ENCODE measurements around the gene KRT35. TPM values are rescaled to one million over a fixed set of nuclear protein-coding genes. Genes with fewer than 3 reads are reported as not detected.

KRT35 gene
- total RNA-seq, 1 donor from 2014 or later: not detected

DNA sequence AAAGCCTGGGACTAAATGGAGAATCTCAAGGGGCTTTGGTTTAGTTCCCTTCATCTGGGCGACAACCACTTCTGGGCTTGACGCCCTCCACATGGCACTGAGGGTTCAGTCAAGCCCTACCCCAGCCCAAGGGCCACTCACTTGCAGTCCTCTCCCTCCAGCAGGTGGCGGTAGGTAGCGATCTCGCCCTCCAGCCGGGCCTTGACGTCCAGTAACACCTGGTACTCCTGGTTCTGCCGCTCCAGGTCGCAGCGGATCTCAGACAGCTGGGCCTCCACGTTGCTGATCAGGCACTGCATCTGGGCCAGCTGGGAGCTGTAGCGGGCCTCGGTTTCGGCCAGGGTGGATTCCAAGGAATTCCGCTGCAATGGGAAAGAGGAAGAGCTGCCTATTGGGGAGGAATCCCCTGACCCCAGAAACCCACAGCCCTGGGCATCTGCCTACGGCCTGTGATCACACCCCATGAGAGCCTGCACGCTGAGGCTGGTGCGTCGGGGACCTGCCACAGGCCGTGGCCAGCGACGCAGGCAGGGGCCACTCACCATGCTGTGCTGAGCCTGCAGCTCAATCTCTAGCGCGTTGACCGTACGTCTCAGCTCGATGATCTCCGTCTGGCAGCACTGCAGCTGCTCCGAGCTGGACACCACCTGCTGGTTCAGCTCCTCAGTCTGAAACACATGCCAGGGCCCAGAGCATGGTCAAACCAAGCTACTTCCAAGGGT, 6.0 kb upstream of the KRT35 start:
- TF ChIP-seq, protein P1, sequence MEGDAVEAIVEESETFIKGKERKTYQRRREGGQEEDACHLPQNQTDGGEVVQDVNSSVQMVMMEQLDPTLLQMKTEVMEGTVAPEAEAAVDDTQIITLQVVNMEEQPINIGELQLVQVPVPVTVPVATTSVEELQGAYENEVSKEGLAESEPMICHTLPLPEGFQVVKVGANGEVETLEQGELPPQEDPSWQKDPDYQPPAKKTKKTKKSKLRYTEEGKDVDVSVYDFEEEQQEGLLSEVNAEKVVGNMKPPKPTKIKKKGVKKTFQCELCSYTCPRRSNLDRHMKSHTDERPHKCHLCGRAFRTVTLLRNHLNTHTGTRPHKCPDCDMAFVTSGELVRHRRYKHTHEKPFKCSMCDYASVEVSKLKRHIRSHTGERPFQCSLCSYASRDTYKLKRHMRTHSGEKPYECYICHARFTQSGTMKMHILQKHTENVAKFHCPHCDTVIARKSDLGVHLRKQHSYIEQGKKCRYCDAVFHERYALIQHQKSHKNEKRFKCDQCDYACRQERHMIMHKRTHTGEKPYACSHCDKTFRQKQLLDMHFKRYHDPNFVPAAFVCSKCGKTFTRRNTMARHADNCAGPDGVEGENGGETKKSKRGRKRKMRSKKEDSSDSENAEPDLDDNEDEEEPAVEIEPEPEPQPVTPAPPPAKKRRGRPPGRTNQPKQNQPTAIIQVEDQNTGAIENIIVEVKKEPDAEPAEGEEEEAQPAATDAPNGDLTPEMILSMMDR (IDR thresholded peaks at IDR 0.05): no peak
- intact Hi-C loops (cut with micrococcal nuclease): loop anchor here (2.0 kb wide), 1 partner anchor 176 kb away; no protein-coding TSS in a partner anchor
- Mint-ChIP-seq H3K36me3 (ENCODE audit: low read depth) (no peaks in the 10 kb centered on the region), H3K27me3 (peaks cover 14% of the 10 kb centered on the region), H3K27ac (no peak overlapping the region), H3K4me1 (no peaks in the 10 kb centered on the region), H3K9me3 (no peaks in the 10 kb centered on the region), H3K4me3 (no peak overlapping the region)
- ATAC-seq (ENCODE audit: low read depth) (no peak), DNase-seq (no peak)
- ChIA-PET CTCF (interaction anchor here (1.3 kb wide), 1 partner anchor 176 kb away, joined by 3 read pairs; no protein-coding TSS in a partner anchor), POLR2A (no interaction called here)

DNA sequence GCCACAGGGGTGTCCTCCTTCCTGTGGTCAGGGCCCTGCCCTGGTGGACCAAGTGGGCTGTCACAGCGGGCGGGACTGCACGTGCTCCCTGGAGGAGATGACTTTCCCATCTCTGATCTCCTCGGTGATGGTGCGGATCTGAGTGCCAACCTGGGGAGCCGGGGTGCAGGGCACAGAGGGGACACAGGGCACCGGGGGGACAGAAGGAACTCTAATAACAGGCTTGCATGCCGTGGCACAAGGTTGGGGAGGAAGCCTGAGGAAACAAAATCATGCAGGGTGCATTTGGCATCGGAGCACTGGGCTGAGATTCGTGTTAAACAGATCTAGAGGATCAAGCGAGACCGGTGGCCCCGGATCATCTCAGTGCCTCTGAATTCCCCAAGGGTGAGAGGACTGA, 5.4 kb upstream of the KRT35 start:
- ChIA-PET POLR2A (no interaction called here), CTCF (interaction anchor here (1.3 kb wide), 1 partner anchor 176 kb away, joined by 3 read pairs; no protein-coding TSS in a partner anchor)
- no peak for ATAC-seq (ENCODE audit: low read depth)
- Mint-ChIP-seq H3K27ac (no peak overlapping the region), H3K9me3 (no peaks in the 10 kb centered on the region), H3K36me3 (ENCODE audit: low read depth) (no peaks in the 10 kb centered on the region), H3K4me1 (no peaks in the 10 kb centered on the region), H3K4me3 (no peak overlapping the region), H3K27me3 (peaks cover 14% of the 10 kb centered on the region)
- TF ChIP-seq, protein P1 (IDR thresholded peaks at IDR 0.05): no peak
- DNase-seq: no peak
- intact Hi-C loops (cut with micrococcal nuclease): loop anchor here (2.0 kb wide), 1 partner anchor 176 kb away; no protein-coding TSS in a partner anchor

DNA sequence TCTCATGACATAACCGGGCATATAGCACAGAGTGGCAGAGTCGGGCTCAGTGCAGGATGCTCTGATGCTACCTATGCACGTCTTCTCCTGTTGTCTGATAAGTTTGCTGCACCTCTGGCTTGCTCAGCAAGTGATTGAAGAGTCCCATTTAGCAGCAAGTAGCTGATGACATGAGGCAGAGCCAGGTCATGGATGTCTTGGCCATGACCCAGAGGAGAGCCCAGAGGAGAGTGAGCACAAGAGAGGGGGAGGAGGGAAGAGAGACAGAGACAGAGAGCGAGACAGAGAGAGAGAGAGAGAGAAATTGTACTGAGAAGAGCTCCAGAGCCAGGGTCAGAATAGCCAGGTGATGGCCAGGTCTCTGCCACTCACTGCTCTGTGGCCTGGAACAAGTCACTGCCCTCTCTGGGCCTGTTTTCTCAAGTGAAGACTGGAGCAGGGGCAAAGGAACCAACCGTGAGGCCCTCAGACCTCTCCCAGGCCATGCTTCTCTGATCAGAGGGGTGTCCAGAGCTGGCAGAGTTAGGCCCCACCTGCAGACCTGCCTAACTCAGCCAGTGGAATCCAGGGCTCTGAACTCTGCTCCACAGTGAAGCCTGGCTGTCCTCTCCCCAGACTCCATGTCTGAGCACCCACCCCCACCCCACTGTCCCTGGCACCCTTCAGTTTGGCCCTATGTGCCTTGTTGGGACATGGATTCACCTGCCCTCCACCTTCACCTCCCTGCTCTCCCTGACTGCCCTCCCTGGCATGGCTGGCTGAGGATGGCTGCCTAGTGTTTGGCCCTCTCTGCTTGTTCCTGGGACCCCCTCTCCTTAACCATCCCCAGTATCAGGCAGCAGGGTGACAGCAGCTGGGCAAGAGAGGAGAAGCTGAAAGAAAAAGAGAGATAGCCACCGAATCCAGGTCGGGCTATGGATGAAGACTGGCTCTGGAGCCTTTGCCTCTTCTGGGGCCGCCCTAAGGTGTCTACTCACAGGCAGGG, 4.3 kb upstream of the KRT35 start:
- H3K36me3 Mint-ChIP-seq (ENCODE audit: low read depth): no peaks in the 10 kb centered on the region
- ATAC-seq (ENCODE audit: low read depth): no peak
- H3K27ac Mint-ChIP-seq: no peak overlapping the region

DNA sequence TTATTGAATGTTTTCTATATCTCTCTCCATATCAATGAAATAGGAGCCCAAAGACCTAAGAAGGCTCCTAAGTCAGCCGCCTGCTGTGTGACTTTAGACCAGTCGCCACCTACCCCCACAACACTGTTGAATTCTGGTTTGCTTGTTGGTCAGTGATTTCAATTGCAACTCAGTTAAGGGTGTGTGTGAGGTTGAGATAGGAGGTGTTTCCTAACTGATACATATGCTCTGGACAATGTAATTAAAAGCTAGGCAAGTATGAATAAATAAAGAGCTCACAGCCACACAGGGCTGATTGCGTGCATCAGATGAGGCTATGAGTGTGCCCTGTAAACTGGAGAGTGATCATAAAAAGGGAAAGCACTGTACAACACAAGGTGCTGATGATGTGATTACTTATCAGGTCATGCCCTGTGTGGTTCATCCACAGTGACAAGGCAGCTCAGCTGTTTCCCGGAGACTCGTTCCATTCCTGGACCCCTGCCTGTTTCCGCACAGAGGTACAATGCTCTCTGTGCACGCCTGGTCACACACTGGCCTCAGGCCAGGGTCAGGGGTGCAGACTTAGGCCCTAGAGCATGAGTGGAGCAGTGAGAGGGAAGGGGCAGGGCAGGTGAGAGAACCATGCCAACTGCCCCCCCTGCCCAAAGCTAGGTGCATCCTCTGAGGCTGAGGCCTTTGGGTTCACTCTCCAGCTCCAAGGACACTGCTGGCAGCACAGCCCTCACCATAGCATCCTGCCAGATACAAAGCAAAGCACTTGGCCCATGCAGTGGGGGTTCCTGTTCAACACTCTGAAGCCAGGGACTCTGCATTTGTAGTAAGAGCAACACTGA, 3.3 kb upstream of the KRT35 start:
- H3K9me3 Mint-ChIP-seq: no peaks in the 10 kb centered on the region
- H3K36me3 Mint-ChIP-seq (ENCODE audit: low read depth): no peaks in the 10 kb centered on the region
- no peak overlapping the region for H3K4me3 Mint-ChIP-seq
- TF ChIP-seq, protein P1 (IDR thresholded peaks at IDR 0.05): no peak
- ChIA-PET POLR2A (no interaction called here), CTCF (no interaction called here)
- no peak overlapping the region for H3K27ac Mint-ChIP-seq
- H3K27me3 Mint-ChIP-seq: peaks cover 12% of the 10 kb centered on the region
- H3K4me1 Mint-ChIP-seq: peaks cover 6% of the 10 kb centered on the region
- ATAC-seq (ENCODE audit: low read depth) (no peak), DNase-seq (no peak)
- intact Hi-C loops (cut with micrococcal nuclease): no loop called here

More for the DNA sequence above, 4.3 kb upstream of the KRT35 start:
- Mint-ChIP-seq H3K4me1 (peaks cover under 1% of the 10 kb centered on the region), H3K4me3 (no peak overlapping the region), H3K27me3 (peaks cover 14% of the 10 kb centered on the region), H3K9me3 (no peaks in the 10 kb centered on the region)
- intact Hi-C loops (cut with micrococcal nuclease): no loop called here
- DNase-seq: no peak
- TF ChIP-seq, protein P1 (IDR thresholded peaks at IDR 0.05): no peak
- CTCF ChIA-PET: no interaction called here
- POLR2A ChIA-PET: no interaction called here
